Thoracic aorta (tissue), 2 donors: ENCODE results near the gene ADM5. TPM values are rescaled to one million over a fixed set of nuclear protein-coding genes. Genes with fewer than 3 reads are reported as not detected.

Source experiments
- ATAC-seq: fragments of 150-250 bp; one replicate; pipeline ENCODE4 v1.8.0; 2017; ENCODE audit warnings: low read depth; ENCODE audit not compliant: insufficient number of reproducible peaks, low FRiP score
- DNase-seq: peaks from one replicate; pipeline ENCODE4 v3.0.0-alpha.2; 2020; ENCODE audit warnings: low spot score
- H3K27ac ChIP-seq, 2 donors: fragments of 200-600 bp; sonication (generic); 1 replicate in 1 of 2; 2 replicates in 1 of 2; pipeline ENCODE4 v1.5.1; 2016; ENCODE audit warnings: mild to moderate bottlenecking in 2 of 2, moderate library complexity in 2 of 2
- H3K27me3 ChIP-seq: fragments of 200-600 bp; sonication (generic); replicated peaks from 2 replicates; pipeline ENCODE4 v1.6.0; 2016; ENCODE audit warnings: mild to moderate bottlenecking; ENCODE audit not compliant: insufficient read depth
- H3K36me3 ChIP-seq: fragments of 200-600 bp; sonication (generic); one replicate; pipeline ENCODE4 v1.5.1; 2016
- H3K4me1 ChIP-seq, 2 donors: fragments of 200-600 bp; sonication (generic); 1 replicate in 1 of 2; 2 replicates in 1 of 2; pipeline versions ENCODE4 v1.5.1 to v1.6.0; 2016; ENCODE audit warnings: low read depth in 2 of 2, mild to moderate bottlenecking in 1 of 2; ENCODE audit not compliant: control insufficient read depth in 1 of 2
- H3K4me3 ChIP-seq: fragments of 200-600 bp; sonication (generic); 2 replicates; pipeline ENCODE4 v1.5.1; 2016; ENCODE audit warnings: mild to moderate bottlenecking
- H3K9me3 ChIP-seq: fragments of 200-600 bp; sonication (generic); 2 replicates; pipeline ENCODE4 v1.5.1; 2016
- total RNA-seq, 2 donors: library from RNA; depleted of rRNA; stranded (reverse); fragments of >200 nt; gene quantifications; one replicate each; pipeline versions ENCODE4 v1.1.0 to v1.2.3, GENCODE V29; 2016
- TF ChIP-seq, protein P1 (sequence below): fragments of 200-600 bp; sonication (generic); IDR thresholded peaks from one replicate; pipeline ENCODE4 v1.5.1; 2019; ENCODE audit warnings: antibody characterized with exemption

The ADM5 gene
- total RNA-seq, 2 donors from 2014 or later: 2.8 to 6.4 TPM

DNA sequence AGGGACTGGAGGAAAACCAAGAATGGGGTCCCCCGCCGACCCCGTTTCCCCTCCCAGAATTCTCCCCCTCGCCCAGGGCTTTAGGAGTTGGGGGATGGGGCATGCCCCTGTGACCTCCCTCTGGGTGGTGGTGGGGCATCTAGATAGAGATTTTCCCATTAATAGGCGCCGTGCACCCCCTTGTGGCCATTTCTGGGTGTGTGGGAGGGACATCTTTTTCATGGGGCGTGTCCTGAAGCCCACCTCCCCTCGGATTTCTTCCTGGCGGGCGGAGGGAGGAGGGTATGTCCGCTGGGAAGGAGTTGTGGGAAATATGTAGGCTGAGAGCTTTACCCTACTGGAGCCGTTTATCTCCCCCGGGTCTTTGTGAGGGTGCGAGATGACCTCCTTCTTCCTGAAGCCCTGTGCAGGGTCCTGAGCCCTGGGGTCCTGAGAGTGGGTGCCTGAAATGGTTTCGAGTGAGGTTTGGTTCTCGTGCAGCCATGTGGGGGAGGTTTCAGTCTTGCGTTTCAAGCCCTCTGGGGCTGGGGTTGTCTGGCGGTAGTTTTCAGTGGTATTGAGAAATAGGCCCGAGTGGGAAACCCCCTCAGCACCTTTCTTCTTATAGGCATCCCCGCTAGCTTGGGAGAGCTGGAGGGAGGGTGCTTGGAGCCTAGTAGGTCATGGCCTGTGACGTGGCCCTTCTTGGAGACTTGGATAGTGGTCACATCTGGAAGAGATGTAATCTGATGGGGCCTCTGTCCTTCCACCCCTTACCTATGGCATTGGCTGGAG, 11.3 kb upstream of the ADM5 start:
- peaks cover 18% of the 10 kb centered on the region for H3K36me3 ChIP-seq
- TF ChIP-seq, protein P1, sequence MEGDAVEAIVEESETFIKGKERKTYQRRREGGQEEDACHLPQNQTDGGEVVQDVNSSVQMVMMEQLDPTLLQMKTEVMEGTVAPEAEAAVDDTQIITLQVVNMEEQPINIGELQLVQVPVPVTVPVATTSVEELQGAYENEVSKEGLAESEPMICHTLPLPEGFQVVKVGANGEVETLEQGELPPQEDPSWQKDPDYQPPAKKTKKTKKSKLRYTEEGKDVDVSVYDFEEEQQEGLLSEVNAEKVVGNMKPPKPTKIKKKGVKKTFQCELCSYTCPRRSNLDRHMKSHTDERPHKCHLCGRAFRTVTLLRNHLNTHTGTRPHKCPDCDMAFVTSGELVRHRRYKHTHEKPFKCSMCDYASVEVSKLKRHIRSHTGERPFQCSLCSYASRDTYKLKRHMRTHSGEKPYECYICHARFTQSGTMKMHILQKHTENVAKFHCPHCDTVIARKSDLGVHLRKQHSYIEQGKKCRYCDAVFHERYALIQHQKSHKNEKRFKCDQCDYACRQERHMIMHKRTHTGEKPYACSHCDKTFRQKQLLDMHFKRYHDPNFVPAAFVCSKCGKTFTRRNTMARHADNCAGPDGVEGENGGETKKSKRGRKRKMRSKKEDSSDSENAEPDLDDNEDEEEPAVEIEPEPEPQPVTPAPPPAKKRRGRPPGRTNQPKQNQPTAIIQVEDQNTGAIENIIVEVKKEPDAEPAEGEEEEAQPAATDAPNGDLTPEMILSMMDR: peak; percentile 54
- ATAC-seq (no peak), DNase-seq (no peak)
- no peaks in the 10 kb centered on the region for H3K27me3 ChIP-seq
- peak overlapping the region; percentile 80 to 83 for H3K27ac ChIP-seq
- peaks cover 24 to 41% of the 10 kb centered on the region in 2 donors for H3K4me1 ChIP-seq
- no peaks in the 10 kb centered on the region for H3K9me3 ChIP-seq
- peak overlapping the region; percentile 87 for H3K4me3 ChIP-seq

DNA sequence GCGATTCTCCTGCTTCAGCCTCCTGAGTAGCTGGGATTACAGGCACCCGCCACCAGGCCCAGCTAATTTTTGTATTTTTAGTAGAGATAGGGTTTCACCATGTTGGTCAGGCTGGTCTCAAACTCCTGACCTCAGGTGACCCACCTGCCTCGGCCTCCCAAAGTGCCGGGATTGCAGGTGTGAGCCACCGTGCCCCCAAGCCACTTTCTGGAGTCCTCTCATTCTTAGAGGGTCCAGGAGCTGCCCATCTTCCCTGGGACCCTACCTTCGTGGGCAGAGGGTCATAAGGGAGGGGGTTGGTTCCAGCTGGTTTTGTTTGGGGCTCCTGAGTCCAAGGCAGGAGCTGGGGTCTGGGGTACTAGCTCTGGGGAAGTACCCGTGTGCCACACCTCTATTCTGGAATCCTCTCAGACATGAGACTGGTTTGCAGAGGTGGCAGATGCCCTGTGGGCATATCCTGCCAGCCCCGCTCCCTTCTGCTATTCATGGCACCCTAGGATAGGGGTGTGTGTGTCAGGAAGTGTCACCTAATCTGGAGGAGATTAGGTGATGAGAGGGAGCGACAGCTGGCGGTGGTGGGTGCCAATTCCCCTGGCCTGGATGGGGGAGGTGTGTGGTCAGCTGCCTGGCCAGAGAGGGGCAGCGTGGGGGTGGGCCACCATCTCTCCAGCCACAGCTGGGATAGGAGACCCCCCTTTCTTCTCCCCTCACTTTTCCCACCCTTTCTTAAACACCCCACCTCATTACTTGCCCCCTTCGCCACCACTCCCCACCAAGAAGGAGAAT, 10.2 kb upstream of the ADM5 start:
- peaks cover 24 to 41% of the 10 kb centered on the region in 2 donors for H3K4me1 ChIP-seq
- no peaks in the 10 kb centered on the region for H3K27me3 ChIP-seq
- H3K9me3 ChIP-seq: no peaks in the 10 kb centered on the region
- no peak for DNase-seq
- H3K4me3 ChIP-seq: no peak overlapping the region
- ATAC-seq: no peak
- H3K36me3 ChIP-seq: peaks cover 27% of the 10 kb centered on the region
- H3K27ac ChIP-seq: no peak overlapping the region
- TF ChIP-seq, protein P1: no peak

DNA sequence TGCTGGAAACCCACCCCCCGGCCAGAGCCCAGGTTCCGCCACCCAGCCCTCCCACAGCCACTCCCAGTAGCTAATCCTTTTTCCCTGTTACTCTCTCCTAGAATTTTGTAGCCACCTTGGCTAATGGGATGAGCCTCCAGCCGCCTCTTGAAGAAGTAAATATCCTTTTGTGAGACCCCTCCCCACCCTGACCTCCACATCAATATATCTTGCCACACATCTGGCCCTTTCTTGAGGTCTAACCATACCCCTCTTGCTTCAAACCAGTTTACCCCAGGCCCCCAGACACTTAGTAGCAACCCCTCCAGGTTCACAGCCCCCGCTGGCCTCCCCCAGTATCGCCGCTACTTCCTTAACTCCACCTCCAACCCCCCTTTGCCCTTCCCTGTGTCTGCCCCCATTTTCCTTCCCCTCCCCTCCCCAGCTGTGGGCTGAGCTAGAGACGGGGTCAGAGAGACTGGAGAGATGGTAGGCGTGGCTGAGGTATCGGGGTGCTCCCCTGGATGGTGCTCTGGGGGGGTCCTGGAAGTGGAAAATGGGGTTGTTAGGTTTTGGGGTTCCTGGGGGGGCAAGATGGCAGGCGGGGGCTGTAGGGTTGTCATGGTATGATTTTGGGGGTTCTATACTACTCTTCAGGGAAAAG, 9.5 kb upstream of the ADM5 start:
- no peak overlapping the region for H3K4me3 ChIP-seq
- H3K9me3 ChIP-seq: no peaks in the 10 kb centered on the region
- H3K27me3 ChIP-seq: no peaks in the 10 kb centered on the region
- ATAC-seq (no peak), DNase-seq (no peak)
- peaks cover 32% of the 10 kb centered on the region for H3K36me3 ChIP-seq
- peak overlapping the region in 1 of 2 donors; percentile 22 for H3K27ac ChIP-seq
- peaks cover 24 to 41% of the 10 kb centered on the region in 2 donors for H3K4me1 ChIP-seq
- TF ChIP-seq, protein P1: no peak

DNA sequence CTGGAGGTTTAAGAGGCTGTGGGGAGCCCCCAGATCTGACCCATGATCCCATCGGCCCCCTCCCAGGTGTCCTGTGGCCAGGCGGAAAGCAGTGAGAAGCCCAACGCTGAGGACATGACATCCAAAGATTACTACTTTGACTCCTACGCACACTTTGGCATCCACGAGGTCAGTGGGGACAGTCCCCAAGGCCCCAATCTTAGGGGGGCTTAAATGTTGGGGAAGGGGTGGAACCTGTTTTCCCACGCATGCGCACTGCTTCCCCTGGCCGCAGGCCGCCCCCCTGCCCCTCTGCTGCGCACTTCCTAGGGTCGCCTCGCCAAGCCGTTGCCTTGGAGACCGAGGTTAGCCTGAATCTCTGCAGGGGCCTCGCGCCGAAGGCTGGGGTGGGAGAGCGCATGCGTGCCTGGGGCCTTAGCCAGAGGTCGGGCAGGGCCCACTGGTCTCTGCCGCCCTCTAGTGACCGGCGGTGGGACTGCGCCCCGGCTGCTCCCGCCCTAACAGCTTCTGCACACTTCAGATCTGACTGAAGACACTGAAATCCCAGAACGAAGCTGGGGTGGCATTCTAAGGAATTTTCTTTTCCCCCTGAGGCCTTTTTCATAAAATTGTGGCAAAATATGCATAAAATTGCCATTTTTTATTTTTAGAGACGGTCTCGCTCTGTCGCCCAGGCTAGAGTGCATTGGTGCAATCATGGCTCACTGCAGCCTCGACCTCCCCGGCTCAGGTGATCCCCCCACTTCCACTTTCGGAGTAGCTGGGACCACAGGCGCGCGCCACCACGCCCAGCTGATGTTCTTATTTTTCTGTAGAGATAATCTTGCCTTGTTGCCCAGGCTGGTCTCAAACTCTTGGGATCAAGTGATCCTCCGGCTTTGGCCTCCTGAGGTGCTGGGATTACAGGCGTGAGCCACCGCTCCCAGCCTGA, 8.7 kb upstream of the ADM5 start:
- no peaks in the 10 kb centered on the region for H3K27me3 ChIP-seq
- TF ChIP-seq, protein P1: peak; percentile 100
- H3K36me3 ChIP-seq: peaks cover 40% of the 10 kb centered on the region
- H3K9me3 ChIP-seq: no peaks in the 10 kb centered on the region
- H3K27ac ChIP-seq: peak overlapping the region in 1 of 2 donors; percentile 22
- ATAC-seq: no peak
- H3K4me1 ChIP-seq: peaks cover 24 to 41% of the 10 kb centered on the region in 2 donors
- no peak for DNase-seq
- H3K4me3 ChIP-seq: peak overlapping the region; percentile 59
